CD4-positive, alpha-beta T cell treated with Interferon gamma for 1 hour (primary cell): ENCODE results near the gene INHBE.

Experiments used
- DNase-seq: peaks from one replicate; pipeline ENCODE4 v3.0.0-alpha.2; 2020

INHBE gene

DNA sequence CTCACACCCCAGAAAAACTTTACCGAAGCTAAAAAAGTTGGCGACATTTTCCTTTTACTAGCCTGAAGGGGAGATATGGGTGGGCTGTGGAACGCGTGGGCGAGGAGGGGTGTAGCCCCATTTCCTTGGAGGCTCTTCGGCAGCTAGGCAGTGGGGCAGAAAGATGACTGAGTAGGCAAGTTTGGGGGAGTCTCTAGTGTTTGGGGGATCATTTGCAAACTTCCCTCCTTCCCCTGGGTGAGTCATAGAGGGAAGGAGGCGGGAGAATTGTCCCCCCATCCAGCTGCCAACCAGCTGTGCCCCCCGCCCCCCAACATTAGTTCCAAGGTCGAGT, 6.8 kb downstream of the INHBE start:
- DNase-seq, result no peak

DNA sequence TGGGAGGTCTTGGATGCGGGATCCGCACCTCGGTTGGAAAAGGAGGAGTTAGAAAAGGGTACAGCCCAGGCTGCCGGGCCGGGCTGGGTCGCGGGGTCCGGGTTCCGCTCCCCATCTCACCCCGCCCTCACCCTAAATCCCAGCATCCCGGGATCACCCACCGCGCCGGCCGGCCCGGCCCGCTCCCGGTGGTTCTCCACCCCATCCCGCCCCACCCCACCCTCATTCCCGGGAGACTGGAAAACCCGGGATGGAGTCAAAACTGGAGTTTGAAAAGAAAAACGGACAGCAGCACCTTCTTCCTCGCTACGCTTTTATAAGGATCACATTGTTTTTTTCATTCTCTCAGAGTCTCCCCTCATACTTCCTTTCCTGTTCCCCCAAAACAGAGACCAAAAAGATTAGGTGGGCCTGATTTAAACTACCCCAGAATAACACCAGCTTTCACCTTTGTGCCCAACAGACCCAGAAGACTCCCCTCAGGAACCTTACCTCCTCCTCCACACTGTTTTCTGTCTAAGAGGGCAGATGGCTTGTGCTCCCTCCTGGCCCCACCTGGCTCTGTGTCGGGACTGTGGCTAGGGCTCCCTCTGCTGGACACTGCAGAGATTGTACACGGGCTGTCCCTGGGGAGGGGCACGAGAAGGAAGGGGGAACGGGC, 7.3 kb downstream of the INHBE start:
- peak; percentile 88 for DNase-seq

DNA sequence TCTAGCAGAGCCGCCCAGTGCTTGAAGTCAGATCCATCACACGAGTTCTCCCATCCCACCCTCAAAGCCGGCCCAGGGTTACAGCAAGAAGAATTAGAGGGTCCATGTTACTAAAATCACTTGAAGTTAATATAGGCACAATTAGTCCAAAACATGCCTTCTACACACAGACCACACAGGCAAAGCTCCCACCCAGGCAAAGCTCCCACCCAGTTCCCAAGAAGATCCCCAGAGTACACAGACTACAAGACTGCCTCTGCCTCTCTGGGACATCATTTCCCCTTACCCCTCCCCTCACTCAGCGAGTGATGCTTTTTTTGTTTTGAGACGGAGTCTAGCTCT, 7.8 kb downstream of the INHBE start:
- no peak for DNase-seq

DNA sequence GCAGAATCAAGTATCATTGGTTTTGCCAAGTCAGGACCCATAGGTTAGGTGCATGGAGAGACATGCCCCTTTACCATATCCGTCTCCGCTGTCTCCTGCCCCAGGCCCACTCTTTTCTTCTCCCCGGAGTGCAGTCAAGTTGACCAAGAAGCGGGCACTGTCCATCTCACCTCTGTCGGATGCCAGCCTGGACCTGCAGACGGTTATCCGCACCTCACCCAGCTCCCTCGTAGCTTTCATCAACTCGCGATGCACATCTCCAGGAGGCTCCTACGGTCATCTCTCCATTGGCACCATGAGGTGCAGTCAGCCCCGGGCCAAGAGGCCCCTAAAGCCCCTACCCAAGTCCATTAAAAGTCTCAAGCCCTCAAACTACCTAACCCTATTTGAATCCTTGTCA, 9.5 kb downstream of the INHBE start:
- no peak for DNase-seq

DNA sequence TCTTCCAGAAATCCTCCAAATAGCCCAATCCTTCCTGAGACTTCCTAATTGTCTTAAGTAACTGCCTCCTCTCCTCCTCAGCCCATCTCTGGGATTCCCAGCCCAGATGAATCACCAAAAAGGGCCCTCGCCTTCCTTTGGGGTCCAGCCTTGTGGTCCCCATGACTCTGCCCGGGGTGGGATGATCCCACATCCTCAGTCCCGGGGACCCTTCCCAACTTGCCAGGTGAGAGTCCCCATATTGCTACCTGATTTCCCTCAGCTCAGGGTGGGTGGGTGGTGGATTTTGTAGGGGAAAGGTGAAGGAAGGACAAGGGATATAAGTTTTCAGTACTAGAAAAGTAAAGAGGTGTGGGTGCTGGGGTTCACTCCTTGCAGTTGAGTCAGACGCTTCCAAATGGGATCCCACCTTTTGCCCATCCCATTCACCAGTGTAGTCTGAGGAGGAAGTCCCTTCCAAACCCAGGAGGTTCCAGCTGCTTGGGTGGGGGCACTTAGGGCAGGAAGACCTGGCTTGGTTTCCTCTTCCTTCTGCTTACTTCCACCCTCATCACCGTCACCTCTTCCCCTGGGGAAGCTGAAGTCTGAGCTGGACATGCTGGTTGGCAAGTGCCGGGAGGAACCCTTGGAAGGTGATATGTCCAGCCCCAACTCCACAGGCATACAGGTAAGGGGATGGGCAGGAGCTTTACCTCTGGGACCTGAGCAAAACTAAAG, 10.1 kb downstream of the INHBE start:
- no peak for DNase-seq

DNA sequence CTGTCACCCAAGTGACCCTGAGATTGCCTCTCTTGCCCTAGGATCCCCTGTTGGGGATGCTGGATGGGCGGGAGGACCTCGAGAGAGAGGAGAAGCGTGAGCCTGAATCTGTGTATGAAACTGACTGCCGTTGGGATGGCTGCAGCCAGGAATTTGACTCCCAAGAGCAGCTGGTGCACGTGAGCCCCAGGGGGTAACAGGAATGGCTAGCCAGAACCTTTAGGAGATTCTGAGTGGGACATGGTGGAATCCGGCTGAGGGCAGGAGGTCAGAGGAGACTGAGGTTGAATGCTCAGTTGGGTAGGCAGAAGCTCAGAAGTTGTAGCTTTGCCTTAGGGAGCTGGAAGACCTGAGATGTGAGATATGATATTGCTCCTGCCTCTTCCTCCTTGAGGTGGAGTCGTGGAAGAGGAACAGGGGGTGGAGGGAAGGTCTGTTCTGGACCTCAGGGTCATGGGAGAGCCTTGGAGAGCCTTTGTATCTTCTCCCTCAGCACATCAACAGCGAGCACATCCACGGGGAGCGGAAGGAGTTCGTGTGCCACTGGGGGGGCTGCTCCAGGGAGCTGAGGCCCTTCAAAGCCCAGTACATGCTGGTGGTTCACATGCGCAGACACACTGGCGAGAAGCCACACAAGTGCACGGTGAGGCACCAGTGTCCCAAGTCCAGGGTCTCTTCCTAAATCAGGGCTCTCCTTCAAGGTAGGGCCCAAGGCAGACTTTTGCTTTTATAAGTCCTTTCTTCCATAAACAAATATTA, 10.8 kb downstream of the INHBE start:
- no peak for DNase-seq

DNA sequence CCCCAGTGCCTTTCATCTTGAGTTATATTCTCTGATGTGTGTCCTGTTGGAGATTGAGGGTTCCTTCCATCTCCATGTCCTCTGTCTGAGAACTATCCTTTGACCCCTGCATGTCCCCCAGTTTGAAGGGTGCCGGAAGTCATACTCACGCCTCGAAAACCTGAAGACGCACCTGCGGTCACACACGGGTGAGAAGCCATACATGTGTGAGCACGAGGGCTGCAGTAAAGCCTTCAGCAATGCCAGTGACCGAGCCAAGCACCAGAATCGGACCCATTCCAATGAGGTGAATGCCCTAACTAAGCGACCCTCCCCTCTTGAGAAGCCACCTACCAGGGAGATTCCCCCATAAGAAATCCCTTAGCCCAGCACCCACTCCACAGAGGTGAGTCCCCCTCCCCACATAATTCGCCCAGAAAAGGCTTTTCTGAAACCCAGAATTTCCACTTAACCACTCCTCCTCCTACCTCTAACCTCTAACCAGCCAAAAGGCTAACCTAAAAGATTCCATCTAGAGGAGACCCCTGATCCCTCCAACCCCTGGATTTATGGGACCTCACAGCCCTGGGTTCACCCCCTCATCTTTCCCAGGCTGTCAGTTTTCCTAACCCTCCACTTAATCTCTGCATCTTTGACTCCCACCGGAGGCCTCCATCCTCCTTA, 12.2 kb downstream of the INHBE start:
- DNase-seq, result no peak

DNA sequence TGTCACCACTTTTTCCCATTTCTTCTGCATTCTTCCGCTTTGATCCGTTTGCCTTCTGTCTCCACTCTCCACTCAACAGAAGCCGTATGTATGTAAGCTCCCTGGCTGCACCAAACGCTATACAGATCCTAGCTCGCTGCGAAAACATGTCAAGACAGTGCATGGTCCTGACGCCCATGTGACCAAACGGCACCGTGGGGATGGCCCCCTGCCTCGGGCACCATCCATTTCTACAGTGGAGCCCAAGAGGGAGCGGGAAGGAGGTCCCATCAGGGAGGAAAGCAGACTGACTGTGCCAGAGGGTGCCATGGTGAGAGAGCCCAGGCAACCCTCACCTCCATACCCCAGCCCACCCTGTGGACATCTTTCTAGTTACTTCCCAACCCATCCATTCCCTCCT, 12.8 kb downstream of the INHBE start:
- no peak for DNase-seq

DNA sequence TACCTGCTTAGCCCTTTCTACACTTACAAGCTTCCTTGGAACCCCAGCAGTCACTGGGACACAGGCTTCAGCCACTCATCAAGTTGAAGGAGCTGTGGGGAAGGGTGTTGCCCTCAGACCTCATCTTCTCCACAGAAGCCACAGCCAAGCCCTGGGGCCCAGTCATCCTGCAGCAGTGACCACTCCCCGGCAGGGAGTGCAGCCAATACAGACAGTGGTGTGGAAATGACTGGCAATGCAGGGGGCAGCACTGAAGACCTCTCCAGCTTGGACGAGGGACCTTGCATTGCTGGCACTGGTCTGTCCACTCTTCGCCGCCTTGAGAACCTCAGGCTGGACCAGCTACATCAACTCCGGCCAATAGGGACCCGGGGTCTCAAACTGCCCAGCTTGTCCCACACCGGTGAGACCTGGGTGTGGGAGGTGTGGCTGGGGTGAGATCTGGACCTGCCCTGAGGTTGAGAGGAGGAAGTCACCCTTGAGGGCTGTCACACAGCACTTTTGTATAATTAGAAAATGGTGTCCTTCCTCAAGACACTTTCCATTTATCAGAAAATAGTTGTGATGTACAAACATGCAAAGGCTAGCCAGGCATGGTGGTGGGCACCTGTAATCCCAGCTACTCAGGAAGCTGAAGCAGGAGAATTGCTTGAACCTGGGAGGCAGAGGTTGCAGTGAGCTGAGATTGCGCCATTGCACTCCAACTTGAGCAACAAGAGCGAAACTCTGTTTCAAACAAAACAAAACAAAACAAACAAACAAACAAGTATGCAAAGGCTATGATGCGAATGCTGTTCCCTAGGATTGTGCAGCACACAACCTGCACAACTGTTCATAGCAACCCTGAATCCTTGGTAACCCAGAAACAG, 14.4 kb downstream of the INHBE start:
- DNase-seq, result no peak

DNA sequence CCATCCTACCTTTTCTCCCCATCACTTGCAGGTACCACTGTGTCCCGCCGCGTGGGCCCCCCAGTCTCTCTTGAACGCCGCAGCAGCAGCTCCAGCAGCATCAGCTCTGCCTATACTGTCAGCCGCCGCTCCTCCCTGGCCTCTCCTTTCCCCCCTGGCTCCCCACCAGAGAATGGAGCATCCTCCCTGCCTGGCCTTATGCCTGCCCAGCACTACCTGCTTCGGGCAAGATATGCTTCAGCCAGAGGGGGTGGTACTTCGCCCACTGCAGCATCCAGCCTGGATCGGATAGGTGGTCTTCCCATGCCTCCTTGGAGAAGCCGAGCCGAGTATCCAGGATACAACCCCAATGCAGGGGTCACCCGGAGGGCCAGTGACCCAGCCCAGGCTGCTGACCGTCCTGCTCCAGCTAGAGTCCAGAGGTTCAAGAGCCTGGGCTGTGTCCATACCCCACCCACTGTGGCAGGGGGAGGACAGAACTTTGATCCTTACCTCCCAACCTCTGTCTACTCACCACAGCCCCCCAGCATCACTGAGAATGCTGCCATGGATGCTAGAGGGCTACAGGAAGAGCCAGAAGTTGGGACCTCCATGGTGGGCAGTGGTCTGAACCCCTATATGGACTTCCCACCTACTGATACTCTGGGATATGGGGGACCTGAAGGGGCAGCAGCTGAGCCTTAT, 15.3 kb downstream of the INHBE start:
- DNase-seq, result no peak

DNA sequence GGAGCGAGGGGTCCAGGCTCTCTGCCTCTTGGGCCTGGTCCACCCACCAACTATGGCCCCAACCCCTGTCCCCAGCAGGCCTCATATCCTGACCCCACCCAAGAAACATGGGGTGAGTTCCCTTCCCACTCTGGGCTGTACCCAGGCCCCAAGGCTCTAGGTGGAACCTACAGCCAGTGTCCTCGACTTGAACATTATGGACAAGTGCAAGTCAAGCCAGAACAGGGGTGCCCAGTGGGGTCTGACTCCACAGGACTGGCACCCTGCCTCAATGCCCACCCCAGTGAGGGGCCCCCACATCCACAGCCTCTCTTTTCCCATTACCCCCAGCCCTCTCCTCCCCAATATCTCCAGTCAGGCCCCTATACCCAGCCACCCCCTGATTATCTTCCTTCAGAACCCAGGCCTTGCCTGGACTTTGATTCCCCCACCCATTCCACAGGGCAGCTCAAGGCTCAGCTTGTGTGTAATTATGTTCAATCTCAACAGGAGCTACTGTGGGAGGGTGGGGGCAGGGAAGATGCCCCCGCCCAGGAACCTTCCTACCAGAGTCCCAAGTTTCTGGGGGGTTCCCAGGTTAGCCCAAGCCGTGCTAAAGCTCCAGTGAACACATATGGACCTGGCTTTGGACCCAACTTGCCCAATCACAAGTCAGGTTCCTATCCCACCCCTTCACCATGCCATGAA, 16.0 kb downstream of the INHBE start:
- DNase-seq, result no peak

DNA sequence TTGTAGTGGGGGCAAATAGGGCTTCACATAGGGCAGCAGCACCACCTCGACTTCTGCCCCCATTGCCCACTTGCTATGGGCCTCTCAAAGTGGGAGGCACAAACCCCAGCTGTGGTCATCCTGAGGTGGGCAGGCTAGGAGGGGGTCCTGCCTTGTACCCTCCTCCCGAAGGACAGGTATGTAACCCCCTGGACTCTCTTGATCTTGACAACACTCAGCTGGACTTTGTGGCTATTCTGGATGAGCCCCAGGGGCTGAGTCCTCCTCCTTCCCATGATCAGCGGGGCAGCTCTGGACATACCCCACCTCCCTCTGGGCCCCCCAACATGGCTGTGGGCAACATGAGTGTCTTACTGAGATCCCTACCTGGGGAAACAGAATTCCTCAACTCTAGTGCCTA, 16.6 kb downstream of the INHBE start:
- no peak for DNase-seq

DNA sequence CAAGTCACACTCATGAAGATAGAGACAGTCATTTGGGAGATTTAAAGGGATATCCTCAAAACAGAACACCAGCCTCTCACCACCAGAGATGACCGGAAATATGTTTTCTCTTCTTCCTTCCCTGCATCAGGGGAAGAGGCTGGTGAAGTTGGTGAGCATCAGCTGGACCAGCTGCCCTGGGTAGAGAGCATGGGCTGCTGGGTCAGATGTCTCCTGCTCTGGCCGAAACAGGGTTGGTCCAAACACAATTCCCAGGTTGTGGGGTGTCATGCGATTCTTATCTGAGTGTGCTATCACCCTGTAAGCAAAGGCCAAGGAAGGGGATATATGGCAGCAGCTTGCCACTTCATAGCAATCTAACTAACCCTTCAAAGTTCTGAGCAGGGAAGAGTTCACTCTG, 17.3 kb downstream of the INHBE start:
- no peak for DNase-seq

DNA sequence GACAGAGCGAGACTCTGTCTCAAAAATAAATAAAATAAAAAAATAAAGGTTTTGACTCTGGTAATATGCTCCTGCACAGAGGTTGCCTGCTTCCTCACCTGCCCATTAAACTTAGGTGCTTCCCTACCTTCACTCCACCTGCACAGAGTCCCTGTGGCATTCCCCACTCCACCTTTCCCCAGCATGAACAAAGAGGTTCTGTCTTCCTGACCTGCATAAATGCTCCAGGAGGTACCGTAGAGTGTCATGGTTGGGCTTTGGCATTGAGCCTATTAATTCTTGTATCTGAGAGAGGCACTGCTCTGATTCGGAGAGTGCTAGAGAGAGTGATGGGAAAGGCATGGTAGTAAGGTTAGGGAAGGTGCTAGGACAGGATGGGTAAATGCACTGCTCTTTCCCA, 18.3 kb downstream of the INHBE start:
- DNase-seq, result no peak

DNA sequence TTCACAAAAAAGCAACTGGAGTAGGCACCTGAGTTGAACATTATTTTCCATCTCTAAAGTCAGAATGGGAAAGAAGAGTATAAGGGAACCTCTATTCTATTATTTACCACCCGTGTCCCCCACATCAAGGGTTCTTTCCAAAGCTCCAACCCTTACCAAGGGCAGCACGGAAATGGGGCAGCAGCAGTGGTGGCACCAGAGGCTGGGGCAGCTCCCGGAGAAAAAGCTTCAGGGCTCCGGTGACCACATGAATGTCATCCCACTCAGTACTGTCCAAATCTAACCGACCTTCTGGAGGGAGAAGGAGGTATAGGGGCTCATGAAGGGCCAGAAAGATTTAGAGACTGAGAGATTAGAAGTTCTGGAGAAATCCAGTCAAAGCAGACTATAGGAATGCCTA, 18.8 kb downstream of the INHBE start:
- no peak for DNase-seq

DNA sequence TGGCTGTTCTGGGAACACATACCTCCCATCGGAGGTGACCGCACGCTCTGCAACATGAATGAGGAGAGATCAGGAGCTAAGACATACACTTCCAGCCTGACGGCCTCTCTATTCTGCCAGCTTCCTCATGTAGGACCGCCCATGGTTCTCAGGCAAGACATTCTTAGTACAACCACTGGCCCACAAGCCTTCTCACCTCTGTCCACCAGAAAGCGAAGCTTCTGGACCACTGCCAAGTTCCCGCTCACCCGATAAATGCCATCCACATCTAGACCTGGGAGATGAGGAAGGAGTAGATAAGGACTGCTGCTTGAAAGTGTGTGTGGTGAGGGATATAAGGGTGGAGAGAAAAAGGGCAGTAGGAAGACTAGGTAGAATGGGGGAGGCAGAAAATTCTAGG, 19.3 kb downstream of the INHBE start:
- DNase-seq, result no peak

DNA sequence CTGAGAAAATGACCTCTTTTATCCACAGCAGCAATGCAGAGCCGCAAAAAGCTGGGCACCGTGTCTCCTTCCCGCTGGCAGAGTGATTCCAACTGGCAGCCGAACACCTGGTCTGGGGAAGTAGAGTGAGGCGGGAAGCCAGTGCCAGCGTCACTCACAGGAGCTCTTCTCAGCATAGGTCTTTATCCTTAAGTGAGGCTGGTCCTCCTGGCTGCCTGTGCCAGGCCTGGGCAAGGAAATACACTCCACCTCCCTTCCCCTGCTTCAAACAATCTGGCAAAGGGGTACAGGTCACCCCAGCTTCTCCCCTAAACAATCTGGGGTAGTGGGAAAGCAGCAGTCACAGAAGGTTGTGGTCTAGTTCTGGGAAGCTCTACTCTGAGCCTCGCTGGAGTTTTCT, 19.8 kb downstream of the INHBE start:
- no peak for DNase-seq

DNA sequence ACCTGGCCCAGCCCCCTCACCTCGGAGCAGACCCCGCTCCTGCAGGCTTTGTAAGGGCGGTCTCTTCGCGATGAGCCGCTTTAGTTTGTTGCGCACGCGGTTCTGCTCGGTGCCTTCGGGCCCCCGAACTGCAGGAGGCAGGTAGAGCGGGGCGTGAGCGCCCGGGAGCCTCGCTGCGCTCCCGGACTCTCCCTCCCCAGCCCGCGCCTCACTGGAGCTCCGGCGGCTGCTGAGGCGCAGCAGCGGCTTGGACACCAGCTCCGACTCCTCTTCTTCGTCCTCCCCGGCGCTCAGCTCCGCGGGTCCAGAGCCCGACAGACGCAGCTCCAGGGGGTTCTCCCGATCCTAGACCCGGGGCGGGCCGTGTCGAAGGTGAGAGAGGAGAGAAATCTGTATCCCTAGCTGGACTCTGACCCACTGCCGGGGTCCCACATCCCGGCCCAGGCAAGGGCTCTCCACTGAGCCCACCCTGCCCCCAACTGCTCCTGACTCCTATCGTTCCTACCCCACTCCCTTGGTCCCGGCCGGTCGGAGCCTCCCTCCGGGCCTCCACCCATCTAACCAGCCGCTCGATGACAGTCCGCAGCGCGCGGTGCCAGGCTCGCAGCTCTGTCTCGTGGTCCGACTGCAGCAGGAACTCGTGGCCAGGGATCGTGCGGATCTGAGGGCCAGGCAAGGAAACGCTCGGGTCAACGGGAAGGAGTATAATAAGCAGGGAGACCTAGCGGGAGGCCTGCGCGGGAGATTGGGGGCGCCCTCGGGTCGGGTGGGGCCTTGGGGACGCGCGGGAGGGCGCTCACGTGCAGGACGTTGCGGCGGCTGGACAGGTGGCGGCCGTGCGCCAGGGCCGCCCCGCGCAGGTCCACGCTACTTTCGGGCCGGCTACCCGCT, 20.4 kb downstream of the INHBE start:
- DNase-seq, result no peak

DNA sequence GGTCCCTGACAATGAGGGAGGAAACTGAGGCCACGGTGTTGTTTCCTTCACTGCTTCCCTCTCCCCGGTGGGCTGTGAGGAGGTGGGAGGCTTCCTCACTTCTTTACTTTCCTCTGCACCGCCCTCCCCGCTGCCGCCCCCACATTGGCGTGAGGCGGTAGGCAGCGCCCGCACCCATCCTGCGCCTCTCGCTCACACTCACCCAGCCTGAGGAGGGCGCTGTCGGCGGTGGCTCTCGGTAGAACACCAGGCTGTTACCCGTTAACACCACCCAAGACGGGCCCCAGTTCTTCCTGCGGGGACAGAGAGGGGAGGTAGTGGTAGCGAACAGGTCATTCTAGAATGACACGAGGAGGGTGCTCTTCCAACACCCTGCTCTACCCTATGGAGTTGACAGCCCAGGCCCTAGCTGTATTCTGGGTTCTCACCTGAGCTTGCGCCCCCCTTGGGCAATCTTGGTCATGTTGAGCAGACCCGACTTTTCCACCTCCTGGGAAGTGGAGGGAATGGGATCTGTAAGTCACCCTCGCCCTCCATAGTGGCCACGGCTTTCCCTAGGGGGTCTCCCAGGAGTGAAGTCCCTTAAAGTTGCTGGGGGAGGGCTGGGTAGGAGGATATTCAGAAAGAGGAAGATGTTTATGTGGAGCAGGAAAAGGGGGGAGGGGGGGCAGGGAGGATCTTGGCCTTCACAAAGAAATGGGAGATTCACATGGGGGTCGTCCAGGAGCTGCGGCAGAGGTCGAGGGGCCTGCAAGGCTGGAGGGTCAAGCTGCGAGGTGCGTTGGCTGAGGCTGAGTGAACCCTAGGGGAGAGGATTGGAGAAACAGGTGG, 21.3 kb downstream of the INHBE start:
- DNase-seq, result peak; percentile 73
